Small intestine (tissue), 7 donors: ENCODE data around the gene TSPAN9. TPM values are rescaled to one million over a fixed set of nuclear protein-coding genes. Genes with fewer than 3 reads are reported as not detected.

Source experiments
- DNase-seq, 2 donors: peaks; one replicate each; pipeline versions ENCODE4 v3.0.0 to v3.0.0-alpha.2; 2013
- FAIRE-seq: peaks from 2 replicates; lab custom pipeline; 2012; peaks lifted over from hg19 to GRCh38; lab: Jason Lieb, UNC
- H3K27ac ChIP-seq, 3 donors: one replicate each; pipeline ENCODE4 v1.5.1; 2013; ENCODE audit warnings: low read length in 2 of 3, mild to moderate bottlenecking in 2 of 3, control low read depth in 1 of 3, inconsistent platforms in 1 of 3, low read depth in 1 of 3, moderate library complexity in 1 of 3
- H3K27me3 ChIP-seq, 3 donors: one replicate each; pipeline ENCODE4 v1.6.1; 2013; ENCODE audit warnings: low read length in 3 of 3, inconsistent platforms in 1 of 3; ENCODE audit not compliant: control insufficient read depth in 3 of 3, insufficient read depth in 3 of 3
- H3K36me3 ChIP-seq, 3 donors: one replicate each; pipeline ENCODE4 v1.6.1; 2013; ENCODE audit warnings: low read length in 3 of 3, inconsistent platforms in 1 of 3, low read depth in 1 of 3, mild to moderate bottlenecking in 1 of 3, moderate library complexity in 1 of 3; ENCODE audit not compliant: control insufficient read depth in 3 of 3, insufficient read depth in 2 of 3
- H3K4me1 ChIP-seq, 3 donors: one replicate each; pipeline ENCODE4 v1.6.1; 2013; ENCODE audit warnings: low read length in 2 of 3, inconsistent platforms in 1 of 3, low read depth in 1 of 3, mild to moderate bottlenecking in 1 of 3, moderate library complexity in 1 of 3; ENCODE audit not compliant: control insufficient read depth in 3 of 3, insufficient read depth in 2 of 3
- H3K4me3 ChIP-seq, 3 donors: one replicate each; pipeline ENCODE4 v1.5.1; 2013; ENCODE audit warnings: low read length in 3 of 3, control low read depth in 1 of 3, inconsistent platforms in 1 of 3, low read depth in 1 of 3, mild to moderate bottlenecking in 1 of 3, moderate library complexity in 1 of 3
- H3K9me3 ChIP-seq, 2 donors: one replicate each; pipeline ENCODE4 v1.6.1; 2013; ENCODE audit warnings: low read depth in 1 of 2, low read length in 1 of 2; ENCODE audit not compliant: control insufficient read depth in 2 of 2, insufficient read depth in 1 of 2
- WGBS, 3 donors: extraction: QIAGEN DNeasy Blood & Tissue Kit; methylation state at CpG; one replicate each; pipeline ENCODE4 v1.1.7; 2013; 5-methylcytosine and 5-hydroxymethylcytosine counted together
- polyA plus RNA-seq, 4 donors: library from polyadenylated mRNA; stranded (reverse) in 3 of 4; unstranded in 1 of 4; fragments of 200-250 nt in 3 of 4; fragments of 120-200 nt in 1 of 4; gene quantifications; one replicate each; pipeline versions ENCODE4 v1.2.1 to v1.2.3, GENCODE V29; 2013
- donor health status: healthy with polysubstance abuse.
- donor health status: control.
- donor health status: control.
- donor health status: Bipolar disorder and iron deficiency.
- donor health status: healthy.

The TSPAN9 gene
- polyA plus RNA-seq, 4 donors: 1.3 to 25.5 (median 12.8) TPM

GRCh38 chr12:3281588-3282383, 204.6 kb downstream of the TSPAN9 start:
- no peak for FAIRE-seq
- 81 to 86% (median 82%) methylated on average over 22 to 23 of the region's 23 CpGs for WGBS, 3 donors
- DNase-seq: no peak
- Histone ChIP-seq H3K36me3 (peaks cover 0 to 49% (median 0%) of the 10 kb centered on the region in 3 donors), H3K27ac (no peak overlapping the region), H3K4me3 (no peak overlapping the region), H3K27me3 (no peaks in the 10 kb centered on the region), H3K9me3 (no peaks in the 10 kb centered on the region), H3K4me1 (no peaks in the 10 kb centered on the region)

- H3K27me3 ChIP-seq: no peaks in the 10 kb centered on the region
- WGBS, 3 donors: 94 to 96% (median 94%) methylated on average over 8 of the region's 8 CpGs
- DNase-seq (no peak), FAIRE-seq (no peak)
- peaks cover 0 to 49% (median 0%) of the 10 kb centered on the region in 3 donors for H3K36me3 ChIP-seq
- no peak overlapping the region for H3K27ac ChIP-seq
- no peak overlapping the region for H3K4me3 ChIP-seq
- H3K9me3 ChIP-seq: no peaks in the 10 kb centered on the region
- no peaks in the 10 kb centered on the region for H3K4me1 ChIP-seq
Observed at GRCh38 chr12:3282384-3282670, 205.1 kb downstream of the TSPAN9 start.

- H3K36me3 ChIP-seq: peaks cover 0 to 49% (median 0%) of the 10 kb centered on the region in 3 donors
- WGBS, 3 donors: 89 to 96% (median 90%) methylated on average over 18 to 19 of the region's 19 CpGs
Observed at GRCh38 chr12:3283137-3283680, 206.0 kb downstream of the TSPAN9 start.

GRCh38 chr12:3284405-3284804, 207.2 kb downstream of the TSPAN9 start:
- H3K4me3 ChIP-seq: no peak overlapping the region
- WGBS, 3 donors: 84 to 93% (median 88%) methylated on average over 18 of the region's 18 CpGs
- H3K4me1 ChIP-seq: no peaks in the 10 kb centered on the region
- FAIRE-seq (no peak), DNase-seq (no peak)
- no peaks in the 10 kb centered on the region for H3K9me3 ChIP-seq
- H3K27me3 ChIP-seq: no peaks in the 10 kb centered on the region
- no peak overlapping the region for H3K27ac ChIP-seq
- peaks cover 0 to 48% (median 0%) of the 10 kb centered on the region in 3 donors for H3K36me3 ChIP-seq

More at GRCh38 chr12:3283137-3283680, 206.0 kb downstream of the TSPAN9 start:
- H3K4me1 ChIP-seq: no peaks in the 10 kb centered on the region
- no peaks in the 10 kb centered on the region for H3K27me3 ChIP-seq
- FAIRE-seq: no peak
- no peaks in the 10 kb centered on the region for H3K9me3 ChIP-seq
- H3K4me3 ChIP-seq: no peak overlapping the region
- DNase-seq: no peak
- no peak overlapping the region for H3K27ac ChIP-seq

- FAIRE-seq (no peak), DNase-seq (no peak)
- Histone ChIP-seq H3K9me3 (no peaks in the 10 kb centered on the region), H3K4me3 (no peak overlapping the region), H3K27ac (no peak overlapping the region), H3K36me3 (peaks cover 0 to 43% (median 0%) of the 10 kb centered on the region in 3 donors), H3K27me3 (no peaks in the 10 kb centered on the region), H3K4me1 (no peaks in the 10 kb centered on the region)
- WGBS, 3 donors: 79 to 84% (median 83%) methylated on average over 7 of the region's 7 CpGs
Observed at GRCh38 chr12:3285570-3285969, 208.4 kb downstream of the TSPAN9 start.

- DNase-seq: no peak
- Histone ChIP-seq H3K4me1 (no peaks in the 10 kb centered on the region), H3K9me3 (no peaks in the 10 kb centered on the region), H3K27ac (no peak overlapping the region), H3K36me3 (peaks cover 0 to 18% (median 0%) of the 10 kb centered on the region in 3 donors), H3K4me3 (no peak overlapping the region), H3K27me3 (no peaks in the 10 kb centered on the region)
- FAIRE-seq: no peak
- 66 to 79% (median 77%) methylated on average over 8 of the region's 8 CpGs for WGBS, 3 donors
Observed at GRCh38 chr12:3288690-3289089, 211.5 kb downstream of the TSPAN9 start.

- Histone ChIP-seq H3K9me3 (no peaks in the 10 kb centered on the region), H3K27me3 (no peaks in the 10 kb centered on the region), H3K4me1 (no peaks in the 10 kb centered on the region), H3K4me3 (no peak overlapping the region), H3K27ac (no peak overlapping the region), H3K36me3 (peaks cover 0 to 8% (median 0%) of the 10 kb centered on the region in 3 donors)
- DNase-seq (no peak), FAIRE-seq (no peak)
- WGBS, 3 donors: 66 to 83% (median 71%) methylated on average over 9 of the region's 9 CpGs
Observed at GRCh38 chr12:3289702-3290101, 212.5 kb downstream of the TSPAN9 start.

GRCh38 chr12:3291939-3292338, 214.8 kb downstream of the TSPAN9 start:
- no peaks in the 10 kb centered on the region for H3K27me3 ChIP-seq
- H3K27ac ChIP-seq: no peak overlapping the region
- no peaks in the 10 kb centered on the region for H3K36me3 ChIP-seq
- FAIRE-seq (no peak), DNase-seq (no peak)
- 88 to 91% (median 91%) methylated on average over 16 of the region's 16 CpGs for whole genome bisulfite sequencing, 3 donors
- no peaks in the 10 kb centered on the region for H3K9me3 ChIP-seq
- no peaks in the 10 kb centered on the region for H3K4me1 ChIP-seq
- no peak overlapping the region for H3K4me3 ChIP-seq
